SU-DHL-6 (cell line): ENCODE results near the gene GRIK4.

Source experiments
- H2AFZ ChIP-seq: fragments of 200-600 bp; sonication (generic); 2 replicates; pipeline ENCODE4 v1.6.1; 2014; ENCODE audit warnings: low read depth, mild to moderate bottlenecking, moderate library complexity, mixed read lengths, antibody characterized with exemption, low read length; ENCODE audit not compliant: severe bottlenecking
- H3F3A ChIP-seq: fragments of 200-600 bp; shearing (Covaris generic); 2 replicates; pipeline ENCODE4 v1.6.0; 2016; ENCODE audit warnings: antibody characterized with exemption, mild to moderate bottlenecking; ENCODE audit not compliant: insufficient read depth
- H3K27ac ChIP-seq: fragments of 200-600 bp; sonication (generic); 2 replicates; pipeline ENCODE4 v1.5.1; 2016; ENCODE audit warnings: low read depth, mild to moderate bottlenecking, low read length, moderate library complexity, mixed read lengths
- H3K27me3 ChIP-seq: fragments of 200-600 bp; sonication (generic), shearing (Covaris generic); 2 replicates; pipeline ENCODE4 v1.6.0; 2014; ENCODE audit warnings: mild to moderate bottlenecking, low read length
- H3K36me3 ChIP-seq: fragments of 200-600 bp; sonication (generic); 2 replicates; pipeline ENCODE4 v1.6.1; 2014; ENCODE audit warnings: mild to moderate bottlenecking, low read length, mixed read lengths
- H3K4me2 ChIP-seq: fragments of 300-600, 200-600 bp; shearing (Covaris generic), sonication (generic); 2 replicates; pipeline ENCODE4 v1.6.0; 2014; ENCODE audit warnings: low read length, low read depth, mild to moderate bottlenecking; ENCODE audit not compliant: poor library complexity, severe bottlenecking
- H3K4me3 ChIP-seq: fragments of 200-600 bp; sonication (generic); 2 replicates; pipeline ENCODE4 v1.5.1; 2014; ENCODE audit warnings: antibody characterized with exemption, low read length, mild to moderate bottlenecking, mixed read lengths; ENCODE audit not compliant: insufficient read depth, poor library complexity, severe bottlenecking
- H3K79me2 ChIP-seq: fragments of 200-600 bp; sonication (generic); 2 replicates; pipeline ENCODE4 v1.6.1; 2014; ENCODE audit warnings: mild to moderate bottlenecking, low read length, moderate library complexity; ENCODE audit not compliant: insufficient read depth
- H3K9ac ChIP-seq: fragments of 200-600 bp; sonication (generic); 2 replicates; pipeline ENCODE4 v1.7.0; 2014; ENCODE audit warnings: mild to moderate bottlenecking, low read length
- H3K9me2 ChIP-seq: fragments of 200-600 bp; sonication (generic); replicated peaks from 2 replicates; pipeline ENCODE4 v1.6.1; 2014; ENCODE audit warnings: low read length; ENCODE audit not compliant: insufficient read depth
- H3K9me3 ChIP-seq: fragments of 200-600 bp; sonication (generic); 2 replicates; pipeline ENCODE4 v1.6.1; 2014; ENCODE audit warnings: low read length, mixed read lengths; ENCODE audit not compliant: insufficient read depth
- H4K20me1 ChIP-seq: fragments of 200-600 bp; sonication (generic); 2 replicates; pipeline ENCODE4 v1.6.1; 2014; ENCODE audit warnings: low read depth, mild to moderate bottlenecking, antibody characterized with exemption, low read length, moderate library complexity, mixed read lengths
- CTCF ChIP-seq: fragments of 200-600 bp; sonication (generic); IDR thresholded peaks from one replicate; pipeline ENCODE4 v1.5.1; 2017; ENCODE audit warnings: antibody characterized with exemption, mild to moderate bottlenecking, low read length, moderate library complexity; ENCODE audit not compliant: insufficient read depth, poor library complexity, severe bottlenecking
- EZH2phosphoT487 ChIP-seq: fragments of 200-600 bp; sonication (generic), shearing (Covaris generic); conservative IDR thresholded peaks from 2 replicates; pipeline ENCODE4 v1.6.1; 2018; ENCODE audit warnings: mild to moderate bottlenecking, antibody characterized with exemption, low read length, moderate library complexity, mixed read lengths

GRIK4 gene

GRCh38 chr11:120648771-120649170, 137.2 kb downstream of the GRIK4 start:
- H3K9me3 ChIP-seq, result no peaks in the 10 kb centered on the region
- H3K27me3 ChIP-seq, result no peaks in the 10 kb centered on the region
- H3K27ac ChIP-seq, result no peak overlapping the region
- no peak overlapping the region for H3K4me2 ChIP-seq
- no peak overlapping the region for H3K4me3 ChIP-seq
- no peaks in the 10 kb centered on the region for H3K9me2 ChIP-seq
- H3K79me2 ChIP-seq, result no peaks in the 10 kb centered on the region
- H4K20me1 ChIP-seq, result no peaks in the 10 kb centered on the region
- H3K36me3 ChIP-seq, result no peaks in the 10 kb centered on the region
- H3K9ac ChIP-seq, result no peak overlapping the region
- TF ChIP-seq EZH2phosphoT487 (no peak), CTCF (no peak)
- no peak overlapping the region for H2AFZ ChIP-seq
- no peaks in the 10 kb centered on the region for H3F3A ChIP-seq

- Histone ChIP-seq H3K27me3 (no peaks in the 10 kb centered on the region), H3K79me2 (no peaks in the 10 kb centered on the region), H2AFZ (no peak overlapping the region), H3K9me3 (no peaks in the 10 kb centered on the region), H3K4me2 (no peak overlapping the region), H3F3A (no peaks in the 10 kb centered on the region), H3K4me3 (no peak overlapping the region), H3K9me2 (no peaks in the 10 kb centered on the region), H3K36me3 (no peaks in the 10 kb centered on the region), H3K9ac (no peak overlapping the region), H3K27ac (no peak overlapping the region), H4K20me1 (no peaks in the 10 kb centered on the region)
- no peak for TF ChIP-seq EZH2phosphoT487
- TF ChIP-seq CTCF, result no peak
Measured at GRCh38 chr11:120649316-120649715, 137.8 kb downstream of the GRIK4 start.

- no peaks in the 10 kb centered on the region for H3K36me3 ChIP-seq
- H3K9me3 ChIP-seq, result no peaks in the 10 kb centered on the region
- no peak overlapping the region for H3K27ac ChIP-seq
- no peak overlapping the region for H2AFZ ChIP-seq
- H3K4me2 ChIP-seq, result no peak overlapping the region
- TF ChIP-seq EZH2phosphoT487 (no peak), CTCF (no peak)
- no peak overlapping the region for H3K9ac ChIP-seq
- no peaks in the 10 kb centered on the region for H3F3A ChIP-seq
- H3K4me3 ChIP-seq, result no peak overlapping the region
- no peaks in the 10 kb centered on the region for H3K9me2 ChIP-seq
- no peaks in the 10 kb centered on the region for H3K27me3 ChIP-seq
- no peaks in the 10 kb centered on the region for H3K79me2 ChIP-seq
- H4K20me1 ChIP-seq, result no peaks in the 10 kb centered on the region
Measured at GRCh38 chr11:120651396-120651795, 139.8 kb downstream of the GRIK4 start.

GRCh38 chr11:120651836-120652235, 140.3 kb downstream of the GRIK4 start:
- Histone ChIP-seq H3K9me3 (no peaks in the 10 kb centered on the region), H3K36me3 (no peaks in the 10 kb centered on the region), H3K9ac (no peak overlapping the region), H4K20me1 (no peaks in the 10 kb centered on the region), H3K27ac (no peak overlapping the region), H3K9me2 (no peaks in the 10 kb centered on the region), H3K4me3 (no peak overlapping the region), H3F3A (no peaks in the 10 kb centered on the region), H3K27me3 (no peaks in the 10 kb centered on the region), H3K4me2 (no peak overlapping the region), H3K79me2 (no peaks in the 10 kb centered on the region), H2AFZ (no peak overlapping the region)
- TF ChIP-seq EZH2phosphoT487 (no peak), CTCF (no peak)
